Left hindlimb (tissue), 1 donor: ENCODE data around the gene ACCSL.
A peak's percentile ranks its signal among the peaks of the same experiment; 100 is the strongest.

Experiments used
- DNase-seq: peaks from one replicate; pipeline ENCODE4 v3.0.0-alpha.2; 2018

The ACCSL gene

DNA sequence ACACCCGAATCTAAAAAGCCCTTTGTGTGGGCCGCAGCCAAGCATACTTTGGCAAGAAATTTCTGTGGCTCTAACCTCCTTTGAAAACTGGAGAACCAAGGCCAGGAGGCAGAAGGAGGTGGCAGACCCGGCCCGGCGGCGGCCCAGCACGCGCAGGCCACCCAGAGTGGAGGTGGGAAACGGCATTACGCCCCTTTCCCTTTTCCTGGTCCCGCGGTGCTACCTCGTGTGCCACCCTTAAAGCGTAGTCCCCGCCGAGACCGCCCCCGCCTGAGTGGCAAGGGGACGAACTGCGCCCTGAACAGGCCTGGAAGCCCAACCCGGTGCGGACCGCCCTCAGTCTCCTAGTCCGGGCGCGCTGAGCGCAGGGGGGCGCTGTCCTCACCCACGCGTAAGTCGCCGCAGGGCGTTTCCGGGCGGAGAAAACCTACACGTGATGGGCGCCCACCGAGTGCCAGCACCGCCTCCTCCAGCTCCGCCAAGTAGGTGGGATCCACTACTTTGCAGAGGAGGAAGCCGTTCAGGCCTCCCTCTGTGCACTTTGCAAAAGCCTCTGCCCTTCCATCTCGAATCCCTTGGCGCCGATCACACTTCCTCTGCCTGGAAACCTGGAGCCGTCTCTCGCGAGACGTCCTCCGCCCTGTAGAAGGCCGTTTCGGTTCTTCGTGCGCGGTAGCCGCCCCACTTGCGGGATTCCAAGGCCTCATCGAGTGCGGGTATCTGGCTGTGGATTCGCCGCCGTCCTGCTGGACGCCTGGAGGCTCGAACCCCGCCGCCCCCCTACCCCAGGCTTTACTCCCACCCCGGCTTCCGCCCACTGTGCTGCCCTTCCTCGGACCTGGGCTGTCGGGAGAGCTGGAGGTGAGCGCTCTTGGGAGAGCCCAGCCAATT lies 18.3 kb downstream of the ACCSL start, which contains the start of gene ACCS:
TSS of gene ACCS (plus strand) at position 430 of the 891 bp plus-strand sequence. CDS start 1,358 bp downstream, outside the sequence.
- DNase-seq: peak; percentile 97

DNA sequence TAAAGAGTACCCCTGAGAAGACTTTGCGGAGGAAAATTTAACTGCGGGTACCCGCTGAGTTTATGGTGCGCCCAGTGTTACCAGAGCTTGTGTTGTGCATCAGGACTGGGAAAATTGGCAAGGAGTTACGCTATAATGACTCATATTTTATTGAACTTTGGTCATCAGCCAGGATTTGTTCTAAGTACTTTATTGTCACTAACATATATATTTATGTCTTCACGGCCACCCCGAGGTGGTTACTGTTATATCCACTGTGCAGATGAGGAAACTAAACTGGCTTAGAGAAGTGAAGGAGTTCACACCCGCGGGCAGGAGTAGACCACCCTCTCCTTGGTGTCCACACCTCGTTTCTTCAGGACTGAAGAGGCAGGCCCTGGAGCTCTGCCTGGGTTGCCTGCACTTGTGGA lies 19.0 kb downstream of the ACCSL start:
- no peak for DNase-seq

DNA sequence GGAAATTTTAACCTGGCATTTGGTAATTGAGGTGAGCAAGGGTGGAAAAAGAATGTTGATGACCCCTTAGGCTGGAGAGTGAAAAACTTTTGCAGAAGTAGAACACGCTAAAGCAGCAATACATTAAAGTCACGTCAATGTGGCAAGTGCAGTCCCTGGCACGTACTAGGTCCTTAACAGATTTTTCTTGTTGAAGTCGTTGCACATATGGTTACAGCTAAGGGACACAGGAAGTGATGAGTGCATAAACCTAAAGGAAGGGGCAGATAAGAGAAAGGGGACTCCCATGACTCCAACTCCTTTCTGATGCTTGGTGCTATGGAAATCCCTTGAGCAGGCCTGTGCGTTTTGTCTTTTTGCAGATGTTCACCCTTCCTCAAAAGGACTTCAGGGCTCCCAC lies 19.5 kb downstream of the ACCSL start:
- no peak for DNase-seq

DNA sequence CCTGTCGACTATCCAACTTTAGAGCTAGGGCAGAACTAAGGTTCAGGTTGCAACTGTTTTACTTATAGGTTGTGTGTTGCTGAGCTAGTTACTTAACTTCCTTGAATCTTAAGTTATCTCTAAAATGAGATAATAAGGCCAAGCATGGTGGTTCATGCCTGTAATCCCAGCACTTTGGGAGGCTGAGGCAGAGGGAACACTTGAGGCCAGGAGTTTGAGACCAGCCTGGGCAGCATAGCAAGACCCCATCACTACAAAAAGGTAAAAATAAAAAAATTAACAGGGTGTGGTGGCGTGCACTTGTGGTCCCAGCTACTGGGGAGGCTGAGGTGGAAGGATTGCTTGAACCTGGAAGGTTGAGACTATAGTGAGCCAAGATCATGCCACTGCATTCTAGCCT lies 20.4 kb downstream of the ACCSL start:
- no peak for DNase-seq

DNA sequence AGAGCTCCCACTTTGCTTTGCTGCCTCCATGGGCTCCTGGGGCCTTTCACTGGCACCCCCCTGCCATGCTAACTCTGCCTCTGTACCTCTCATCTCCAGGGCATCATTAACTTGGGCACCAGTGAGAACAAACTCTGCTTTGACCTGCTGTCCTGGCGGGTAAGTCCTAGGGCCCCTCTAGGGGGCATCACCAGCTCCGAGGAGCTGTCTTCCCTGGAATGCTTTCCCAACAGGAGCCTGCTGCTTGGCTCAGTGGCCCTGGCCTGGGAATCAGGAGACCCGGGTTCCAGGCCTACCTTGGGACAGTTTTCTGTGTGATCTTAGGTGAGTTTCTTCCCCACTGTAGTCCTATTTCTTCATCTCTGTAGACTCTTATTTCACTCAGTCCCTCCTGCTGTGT lies 23.4 kb downstream of the ACCSL start:
- DNase-seq: no peak

DNA sequence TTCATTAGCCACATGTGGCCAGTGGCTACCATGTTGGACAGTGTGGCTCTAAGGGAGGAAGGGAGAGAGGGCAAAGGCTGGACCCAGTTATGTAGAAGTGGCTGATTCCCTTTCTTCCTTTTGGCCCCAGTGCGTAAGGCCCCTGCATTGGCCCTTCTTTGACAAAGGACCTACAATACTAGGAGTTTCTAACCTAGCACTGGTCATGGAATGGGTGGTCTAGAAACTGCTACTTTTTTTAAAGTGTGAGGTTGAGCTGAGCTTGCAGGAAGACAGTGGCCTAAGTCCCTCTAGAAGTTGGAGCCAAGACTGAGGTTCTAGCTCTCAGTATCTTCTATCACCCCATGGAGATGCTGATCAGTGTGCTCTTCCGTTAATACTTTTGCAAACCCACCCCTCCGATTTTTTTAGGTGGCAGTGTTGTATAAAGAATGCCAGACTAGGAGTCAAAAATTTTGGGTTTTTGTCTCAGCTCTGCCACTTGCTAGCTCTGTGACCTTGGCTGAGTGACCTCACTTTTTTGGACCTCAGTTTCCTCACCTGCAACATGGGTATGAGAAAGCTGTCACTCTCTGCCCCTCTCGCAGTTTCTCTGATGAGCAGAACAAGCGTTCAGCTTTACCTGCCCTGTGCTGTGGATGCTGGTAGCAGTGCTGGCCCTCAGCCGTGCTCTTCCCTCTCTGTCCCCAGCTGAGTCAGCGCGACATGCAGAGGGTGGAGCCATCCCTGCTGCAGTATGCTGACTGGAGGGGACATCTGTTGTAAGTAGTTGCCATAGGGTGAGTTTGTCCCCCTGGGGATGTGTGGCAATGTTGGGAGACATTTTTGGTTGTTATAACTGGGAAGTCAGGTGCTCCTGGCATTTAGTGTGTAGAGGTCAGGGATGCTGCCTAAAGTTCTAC lies 25.2 kb downstream of the ACCSL start:
- DNase-seq: no peak

DNA sequence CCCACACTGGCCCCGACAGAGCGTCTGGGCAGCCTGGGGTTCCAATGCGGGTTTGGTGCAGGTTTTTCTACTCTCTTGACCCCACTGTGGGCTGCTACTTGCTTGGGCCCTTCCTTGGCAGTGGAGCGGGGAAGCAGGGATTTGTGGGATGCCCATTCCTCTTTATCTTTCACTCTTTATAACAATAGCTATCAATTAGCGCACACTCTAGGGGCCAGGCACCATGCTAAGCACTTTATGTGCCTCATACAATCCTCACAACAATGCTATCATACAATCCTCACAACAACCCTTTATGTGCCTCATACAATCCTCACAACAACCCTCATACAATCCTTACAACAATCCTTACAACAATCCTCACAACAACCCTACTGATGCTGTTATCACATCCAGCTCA lies 31.0 kb downstream of the ACCSL start:
- no peak for DNase-seq

DNA sequence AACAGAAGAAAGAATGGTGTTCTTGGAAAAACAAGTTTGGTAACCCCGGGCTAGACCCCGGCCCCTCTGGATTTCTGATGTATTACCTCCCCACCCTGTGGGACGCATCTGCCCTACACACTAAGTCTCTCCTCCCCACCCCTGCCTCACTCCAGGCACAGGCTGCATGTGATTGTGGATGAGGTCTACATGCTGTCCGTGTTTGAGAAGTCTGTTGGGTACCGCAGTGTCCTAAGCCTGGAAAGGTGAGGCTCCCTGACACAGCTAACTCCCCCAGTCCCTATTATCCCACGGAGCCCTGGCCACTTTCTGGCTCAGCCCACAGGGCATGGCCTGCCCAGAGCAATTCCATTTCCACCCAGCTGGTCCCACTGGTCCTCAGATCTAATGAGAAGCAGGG lies 31.6 kb downstream of the ACCSL start:
- DNase-seq: no peak

DNA sequence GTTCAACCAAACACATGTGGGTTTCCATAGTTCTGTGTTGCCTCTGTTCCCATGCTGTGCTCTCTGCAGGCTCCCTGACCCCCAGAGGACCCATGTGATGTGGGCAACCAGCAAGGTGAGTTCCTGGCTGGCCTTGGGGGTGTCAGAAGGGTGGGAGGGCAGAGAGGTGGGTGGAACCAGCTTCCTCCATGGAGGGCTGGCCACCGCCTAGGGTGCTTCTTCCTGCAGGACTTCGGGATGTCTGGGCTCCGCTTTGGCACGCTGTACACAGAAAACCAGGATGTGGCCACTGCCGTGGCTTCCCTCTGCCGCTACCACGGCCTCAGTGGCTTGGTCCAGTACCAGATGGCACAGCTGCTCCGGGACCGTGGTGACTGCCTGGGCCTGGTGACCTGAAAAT lies 33.2 kb downstream of the ACCSL start:
- no peak for DNase-seq

DNA sequence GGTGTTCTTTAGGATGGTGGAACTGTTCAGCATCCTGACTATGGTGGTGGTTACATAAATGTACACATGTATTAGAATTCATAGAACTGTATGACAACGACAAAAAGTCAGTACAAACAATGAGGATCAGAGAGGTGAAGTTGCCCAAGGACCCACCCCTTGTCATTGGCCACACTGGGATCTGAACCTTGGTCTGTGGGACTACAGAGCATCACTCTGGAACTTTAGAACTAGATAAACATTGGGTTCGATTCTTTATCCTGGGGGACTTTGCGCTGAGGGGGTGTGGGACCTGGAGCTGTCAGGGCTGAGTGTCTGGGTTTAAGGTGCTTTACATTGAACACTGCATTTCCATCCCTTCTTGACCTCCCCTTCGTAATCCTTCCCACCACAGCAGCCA lies 34.9 kb downstream of the ACCSL start:
- DNase-seq: no peak

DNA sequence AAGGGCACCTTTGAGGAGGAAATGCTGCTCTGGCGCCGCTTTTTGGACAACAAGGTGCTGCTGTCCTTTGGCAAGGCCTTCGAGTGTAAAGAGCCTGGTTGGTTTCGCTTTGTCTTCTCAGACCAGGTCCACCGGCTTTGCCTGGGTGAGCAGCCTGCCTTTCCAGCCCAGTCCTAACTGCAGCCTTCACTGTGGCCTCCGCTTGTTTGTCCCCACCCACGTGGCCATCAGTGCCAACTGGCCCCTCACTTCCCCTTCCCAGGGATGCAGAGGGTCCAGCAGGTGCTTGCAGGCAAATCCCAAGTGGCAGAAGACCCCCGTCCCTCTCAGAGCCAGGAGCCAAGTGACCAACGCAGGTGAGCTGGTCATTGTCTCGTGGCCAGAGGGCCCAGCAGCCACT lies 35.7 kb downstream of the ACCSL start:
- no peak for DNase-seq

DNA sequence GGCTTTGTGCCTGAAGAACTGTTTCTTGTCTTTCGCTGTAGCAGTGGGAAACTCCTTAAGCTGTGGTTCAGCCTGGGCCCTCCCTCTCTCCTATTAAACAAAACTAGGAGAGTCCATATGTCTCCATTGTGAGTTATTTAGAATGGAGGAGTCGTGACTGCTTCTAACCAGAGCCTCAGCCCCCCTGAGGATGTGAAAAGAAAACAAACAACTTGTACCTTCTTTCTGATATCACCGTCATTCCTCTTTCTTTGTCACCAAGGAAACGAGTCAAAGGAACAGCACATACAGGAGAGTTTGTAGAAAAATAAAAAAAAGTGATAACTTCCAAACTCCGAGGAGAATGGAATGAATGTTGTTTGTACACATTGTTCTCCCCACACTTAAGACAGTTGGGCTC lies 36.1 kb downstream of the ACCSL start:
- no peak for DNase-seq

DNA sequence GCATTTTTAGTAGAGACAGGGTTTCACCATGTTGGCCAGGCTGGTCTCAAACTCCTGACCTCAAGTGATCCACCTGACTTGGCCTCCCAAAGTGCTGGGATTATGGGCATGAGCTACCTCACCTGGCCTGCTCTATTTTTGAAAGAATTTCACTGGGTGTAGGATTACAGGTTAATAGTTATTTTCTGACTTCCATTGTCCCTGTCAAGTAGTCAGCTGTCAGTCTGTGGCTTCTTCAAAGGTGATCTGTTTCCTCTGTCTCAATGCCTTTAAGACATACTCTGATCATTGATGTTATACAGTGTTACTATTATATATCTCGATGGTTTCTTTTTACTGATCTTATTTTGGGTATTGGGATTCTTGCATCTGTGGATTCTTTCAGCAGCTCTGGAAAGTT lies 37.5 kb downstream of the ACCSL start:
- DNase-seq: no peak

DNA sequence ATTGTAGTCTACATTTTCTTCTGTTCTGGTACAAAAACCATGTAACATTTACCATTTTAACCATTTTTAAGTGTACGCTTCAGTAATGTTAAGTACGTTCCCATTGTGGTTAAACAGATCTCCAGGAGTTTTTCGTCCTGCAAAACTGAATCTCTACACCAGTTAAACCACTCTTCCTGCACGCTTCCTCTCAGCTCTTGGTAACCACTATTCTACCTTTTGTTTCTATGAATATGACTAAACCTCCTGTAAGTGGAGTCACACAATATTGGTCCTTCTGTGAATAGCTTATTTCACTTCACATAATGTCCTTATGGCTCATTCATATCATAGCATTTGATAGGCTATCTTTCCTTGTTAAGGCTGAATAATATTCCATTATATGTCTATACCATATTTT lies 40.6 kb downstream of the ACCSL start:
- DNase-seq: no peak

DNA sequence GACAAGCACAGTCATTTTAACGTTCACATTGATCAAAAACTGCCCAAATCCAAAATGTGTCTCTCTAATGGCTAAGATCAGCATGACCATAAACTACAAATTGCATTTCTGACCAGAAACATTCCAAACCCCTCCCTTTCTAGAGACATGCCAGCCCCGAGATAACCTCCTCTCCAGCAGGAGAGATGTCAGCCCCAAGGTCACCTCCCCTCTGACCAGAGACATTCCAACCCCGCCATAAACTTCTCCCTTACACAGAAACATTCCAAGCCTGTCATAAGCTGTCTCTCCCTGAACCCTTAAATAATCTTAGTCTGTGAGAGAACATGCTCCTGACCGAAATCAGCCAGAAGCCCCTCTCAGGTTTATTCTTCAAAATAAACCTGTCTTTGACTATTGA lies 41.1 kb downstream of the ACCSL start:
- no peak for DNase-seq

DNA sequence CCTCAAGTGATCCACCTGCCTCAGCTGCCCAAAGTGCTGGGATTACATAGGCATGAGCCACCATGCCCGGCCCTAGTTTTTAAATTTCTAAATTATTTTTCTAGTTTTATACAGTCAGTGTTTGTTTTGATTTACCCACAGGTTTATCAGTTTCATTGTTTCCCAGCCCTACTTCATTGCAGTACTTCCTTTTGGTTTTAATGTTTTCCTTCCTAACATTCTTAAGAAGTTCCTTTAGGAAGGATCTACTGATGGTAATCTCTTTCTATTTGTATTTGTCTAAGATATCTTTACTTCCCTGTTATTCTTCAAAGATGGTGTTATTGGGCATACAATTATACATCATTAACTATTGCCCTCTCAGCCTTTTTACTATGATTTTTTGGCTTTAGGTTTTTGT lies 42.8 kb downstream of the ACCSL start:
- no peak for DNase-seq

DNA sequence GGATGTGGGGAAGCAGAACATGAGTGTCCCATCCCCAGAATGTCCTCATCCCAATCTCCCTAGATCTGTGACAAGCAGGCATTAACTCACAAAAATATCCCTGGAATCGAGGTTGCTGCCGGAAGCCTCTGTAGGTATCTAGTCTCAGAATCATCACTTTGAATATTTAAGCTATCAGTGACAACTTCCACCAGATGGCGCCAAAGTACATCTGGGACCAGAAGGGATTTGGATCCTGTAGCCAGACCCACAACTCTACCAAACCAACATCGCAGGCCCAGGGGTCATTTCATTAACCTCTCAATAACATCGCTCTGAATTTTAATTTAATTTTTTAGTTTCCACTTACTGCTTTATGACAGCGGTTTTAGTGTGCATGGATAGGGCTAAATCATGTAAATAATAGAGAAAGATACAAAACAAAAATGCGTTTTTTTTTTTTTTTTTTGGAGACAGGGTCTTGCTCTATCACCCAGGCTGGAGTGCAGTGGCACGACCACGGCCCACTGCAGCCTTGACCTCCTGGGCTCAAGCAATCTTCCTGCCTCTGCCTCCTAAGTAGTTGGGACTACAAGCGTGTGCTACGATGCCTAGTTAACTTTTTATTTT lies 46.6 kb downstream of the ACCSL start:
- peak; percentile 69 for DNase-seq

DNA sequence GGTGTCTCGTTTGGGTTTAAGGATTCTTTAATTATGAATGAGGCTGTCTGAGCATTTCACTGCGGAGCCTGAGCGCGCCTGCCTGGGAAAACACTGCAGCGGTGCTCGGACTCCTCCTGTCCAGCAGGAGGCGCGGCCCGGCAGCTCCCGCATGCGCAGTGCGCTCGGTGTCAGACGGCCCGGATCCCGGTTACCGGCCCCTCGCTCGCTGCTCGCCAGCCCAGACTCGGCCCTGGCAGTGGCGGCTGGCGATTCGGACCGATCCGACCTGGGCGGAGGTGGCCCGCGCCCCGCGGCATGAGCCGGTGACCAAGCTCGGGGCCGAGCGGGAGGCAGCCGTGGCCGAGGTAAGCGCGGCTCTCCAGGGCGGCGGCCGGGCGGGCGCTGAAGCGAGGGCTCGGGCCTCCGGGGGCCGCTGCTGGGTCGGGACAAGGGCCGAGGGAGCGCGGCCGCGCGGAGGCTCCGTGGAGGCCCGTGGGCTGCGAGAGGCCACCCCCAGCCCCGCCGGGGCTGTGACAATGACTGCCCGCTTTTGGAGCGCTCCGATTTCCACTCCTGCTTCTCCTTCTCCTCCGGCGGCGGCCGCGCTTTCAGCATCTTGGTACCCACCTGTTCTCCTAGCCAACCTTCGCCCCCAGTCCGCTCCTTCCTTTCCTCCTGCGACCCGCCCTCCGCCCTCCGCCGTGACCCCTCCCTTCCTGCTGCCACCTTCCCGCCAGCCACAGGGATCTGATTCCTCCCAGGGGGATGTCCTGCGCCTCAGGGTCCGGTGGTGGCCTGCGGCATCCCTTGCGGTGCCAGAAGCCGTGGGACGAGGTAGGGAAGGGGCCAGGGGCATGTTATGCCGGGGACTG lies 48.0 kb downstream of the ACCSL start, which contains the start of gene EXT2:
TSS of gene EXT2 (plus strand) at position 173 of the 854 bp plus-strand sequence. CDS start 12,035 bp downstream, outside the sequence.
- DNase-seq: peak; percentile 85

DNA sequence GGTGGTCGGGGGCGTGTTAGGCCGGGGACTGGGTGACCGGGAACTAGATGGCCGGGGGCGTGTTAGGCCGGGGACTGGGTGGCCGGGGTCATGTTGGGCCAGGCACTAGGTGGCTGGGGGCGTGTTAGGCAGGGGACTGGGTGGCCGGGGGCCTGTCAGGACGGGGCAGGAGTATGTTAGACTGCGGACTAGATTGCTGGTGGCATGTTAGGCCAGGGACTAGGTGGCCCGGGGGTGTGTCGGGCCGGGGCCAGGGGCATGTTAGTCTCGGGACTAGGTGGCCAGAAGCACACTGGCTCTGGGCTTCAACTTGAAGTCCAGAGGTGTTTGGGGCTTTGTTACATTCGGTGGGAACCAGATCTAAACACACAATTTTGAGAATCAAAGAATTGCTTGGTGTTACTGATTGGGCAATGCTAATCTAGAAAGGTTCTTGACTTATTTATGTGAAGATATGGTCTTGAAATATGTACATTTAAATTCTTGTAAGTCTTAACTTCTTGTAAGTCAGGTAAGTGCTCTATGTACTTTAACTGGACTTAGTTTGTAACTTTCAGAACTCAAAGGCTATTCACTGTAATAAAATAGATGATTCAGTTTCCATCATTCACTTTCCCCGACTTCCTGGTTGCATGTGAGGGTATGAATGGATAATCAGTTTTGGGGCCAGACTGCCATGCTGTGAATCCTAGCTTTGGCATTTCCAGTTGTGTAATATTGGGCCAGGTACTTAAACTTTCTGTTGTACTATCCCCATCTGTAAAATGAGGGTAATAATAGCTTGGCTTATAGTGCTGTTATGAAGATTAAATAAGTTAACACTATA lies 48.8 kb downstream of the ACCSL start:
- no peak for DNase-seq

DNA sequence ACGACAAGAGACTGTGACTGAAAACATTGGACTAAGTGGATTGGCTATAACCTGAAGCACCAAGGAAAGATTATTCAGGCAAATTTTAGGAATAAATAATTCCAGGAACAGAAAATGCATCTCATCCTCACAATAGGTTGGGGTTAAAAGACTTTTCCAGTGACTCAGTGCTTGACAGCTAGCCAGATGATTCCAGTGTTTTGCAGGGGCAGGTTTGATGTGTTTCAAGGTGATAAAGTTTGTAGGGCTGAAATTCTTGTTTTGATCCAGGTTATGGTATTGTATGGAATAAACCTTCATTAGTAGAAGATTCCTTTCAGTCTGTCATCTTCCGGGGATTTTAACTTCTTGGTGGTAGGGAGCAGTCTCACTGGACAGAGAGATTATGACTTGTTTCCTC lies 50.0 kb downstream of the ACCSL start:
- DNase-seq: no peak

DNA sequence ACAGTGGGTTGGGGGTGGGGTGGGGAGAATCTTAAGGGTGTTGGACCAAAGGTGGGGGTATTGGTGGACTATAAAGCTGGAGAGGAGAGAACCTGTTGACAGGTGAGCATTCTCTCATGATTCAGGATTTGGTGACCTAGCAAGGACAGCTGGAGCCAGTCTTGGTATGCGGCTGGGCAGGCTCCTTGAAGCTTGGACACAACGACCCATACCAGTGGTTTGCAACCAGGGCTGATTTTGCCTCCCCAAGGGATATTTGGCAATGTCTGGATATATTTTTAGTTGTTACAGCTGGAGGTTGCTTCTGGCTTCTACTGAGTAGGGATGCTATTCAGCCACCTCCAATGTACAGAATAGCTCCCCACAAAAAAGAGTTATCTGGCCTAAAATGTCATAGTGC lies 53.3 kb downstream of the ACCSL start:
- no peak for DNase-seq
